CD8-positive, alpha-beta memory T cell (primary cell): ENCODE data around the gene UBXN6. TPM values are rescaled to one million over a fixed set of nuclear protein-coding genes. Genes with fewer than 3 reads are reported as not detected.

Experiments used
- CTCF ChIA-PET: fragments of 350-600 bp; sonication (Branson Sonifier 250); formaldehyde crosslinking; loops from one replicate; lab custom pipeline; 2021; ENCODE audit warnings: antibody characterized with exemption; lab: Charles Lee
- POLR2A ChIA-PET: fragments of 350-600 bp; sonication (Branson Sonifier 250); formaldehyde crosslinking; loops from one replicate; lab custom pipeline; 2021; ENCODE audit warnings: antibody characterized with exemption; lab: Charles Lee
- DNase-seq, 5 donors: peaks; one replicate each; pipeline versions ENCODE4 v3.0.0 to v3.0.0-alpha.2; 2020 to 2022; ENCODE audit warnings: mixed read lengths in 1 of 5
- H3K27ac ChIP-seq: one replicate; pipeline ENCODE4 v1.7.0; 2013; ENCODE audit warnings: low read depth, mild to moderate bottlenecking, low read length, moderate library complexity
- H3K27me3 ChIP-seq: 2 replicates; pipeline ENCODE4 v1.7.0; 2013; ENCODE audit warnings: low read length, mild to moderate bottlenecking; ENCODE audit not compliant: insufficient read depth, poor library complexity, severe bottlenecking
- H3K36me3 ChIP-seq: 2 replicates; pipeline ENCODE4 v1.7.0; 2013; ENCODE audit warnings: mild to moderate bottlenecking, low read length, moderate library complexity; ENCODE audit not compliant: insufficient read depth
- H3K4me1 ChIP-seq: 2 replicates; pipeline ENCODE4 v1.7.0; 2013; ENCODE audit warnings: mild to moderate bottlenecking, low read length, moderate library complexity; ENCODE audit not compliant: insufficient read depth
- H3K4me3 ChIP-seq: 2 replicates; pipeline ENCODE4 v1.7.0; 2013; ENCODE audit warnings: mild to moderate bottlenecking, low read length
- H3K9me3 ChIP-seq: 2 replicates; pipeline ENCODE4 v1.7.0; 2013; ENCODE audit warnings: mild to moderate bottlenecking, low read length
- H3K27ac Mint-ChIP-seq, 8 donors: one replicate each; pipeline ENCODE4 v1.8.0; 2020 to 2021; ENCODE audit warnings: mixed read lengths in 8 of 8, mild to moderate bottlenecking in 6 of 8, inconsistent platforms in 3 of 8, moderate library complexity in 3 of 8
- H3K27me3 Mint-ChIP-seq, 2 donors: one replicate each; pipeline ENCODE4 v1.8.0; 2020 to 2021; ENCODE audit warnings: mixed read lengths in 2 of 2, mild to moderate bottlenecking in 1 of 2, moderate library complexity in 1 of 2
- H3K36me3 Mint-ChIP-seq, 3 donors: one replicate each; pipeline ENCODE4 v1.8.0; 2020 to 2021; ENCODE audit warnings: mixed read lengths in 3 of 3, inconsistent platforms in 1 of 3, mild to moderate bottlenecking in 1 of 3
- H3K4me1 Mint-ChIP-seq, 3 donors: one replicate each; pipeline ENCODE4 v1.8.0; 2020 to 2021; ENCODE audit warnings: mixed read lengths in 3 of 3, inconsistent platforms in 1 of 3, mild to moderate bottlenecking in 1 of 3
- H3K4me3 Mint-ChIP-seq, 7 donors: one replicate each; pipeline ENCODE4 v1.8.0; 2020 to 2021; ENCODE audit warnings: mixed read lengths in 7 of 7, mild to moderate bottlenecking in 6 of 7, moderate library complexity in 4 of 7, inconsistent platforms in 2 of 7
- H3K9me3 Mint-ChIP-seq, 5 donors: one replicate each; pipeline ENCODE4 v1.8.0; 2020 to 2022; ENCODE audit warnings: mixed read lengths in 5 of 5, mild to moderate bottlenecking in 3 of 5, moderate library complexity in 2 of 5, inconsistent platforms in 1 of 5
- polyA plus RNA-seq: library from polyadenylated mRNA; unstranded; fragments of 300-500 nt; fragmentation: Illumina TruSeq; gene quantifications from one replicate; pipeline ENCODE4 v1.2.3, GENCODE V29; 2021
- total RNA-seq, 2 experiments: library from RNA; stranded (reverse); gene quantifications; one replicate each; pipeline ENCODE4 v1.2.3, GENCODE V29; 2021

UBXN6 gene
- total and polyA plus RNA-seq, 3 experiments from 2014 or later: 5.2 to 60.0 (median 56.6) TPM

DNA sequence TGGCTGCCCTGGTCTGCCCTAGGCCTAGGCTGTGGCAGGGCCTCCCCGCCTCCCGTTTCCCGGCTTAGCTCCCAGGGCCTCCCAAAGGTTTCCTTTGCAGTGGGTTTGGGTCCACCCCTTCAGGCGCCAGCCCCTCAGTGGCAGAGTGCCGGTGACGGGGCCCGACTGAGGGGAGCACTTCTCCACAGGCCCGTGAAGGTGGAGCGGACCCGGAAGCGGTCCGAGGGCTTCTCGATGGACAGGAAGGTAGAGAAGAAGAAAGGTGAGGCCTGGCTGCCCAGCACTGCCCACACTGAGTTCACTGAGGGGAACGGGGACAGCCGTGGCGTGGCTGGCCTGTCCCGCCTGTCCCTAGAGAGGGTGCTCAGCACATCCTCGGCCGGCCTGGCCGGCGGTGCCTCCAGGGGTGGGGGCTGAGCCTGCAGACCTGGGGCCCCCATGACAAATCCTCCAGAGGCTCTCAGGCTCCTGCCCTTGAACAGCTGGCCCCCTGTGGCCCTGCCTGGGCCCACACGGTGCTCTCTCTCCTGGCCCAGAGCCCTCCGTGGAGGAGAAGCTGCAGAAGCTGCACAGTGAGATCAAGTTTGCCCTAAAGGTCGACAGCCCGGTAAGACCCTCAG, 40.3 kb upstream of the UBXN6 start:
- H3K27ac Mint-ChIP-seq: no peak overlapping the region
- H3K27me3 Mint-ChIP-seq: no peaks in the 10 kb centered on the region
- no peak overlapping the region for H3K27ac ChIP-seq
- POLR2A ChIA-PET: no interaction called here
- no peaks in the 10 kb centered on the region for H3K4me1 ChIP-seq
- H3K27me3 ChIP-seq: no peaks in the 10 kb centered on the region
- H3K9me3 ChIP-seq: no peaks in the 10 kb centered on the region
- H3K4me3 Mint-ChIP-seq: no peak overlapping the region
- peaks cover 2% of the 10 kb centered on the region for H3K36me3 ChIP-seq
- CTCF ChIA-PET: no interaction called here
- H3K4me1 Mint-ChIP-seq: no peaks in the 10 kb centered on the region
- no peak for DNase-seq
- H3K36me3 Mint-ChIP-seq: peaks cover 0 to 59% (median 0%) of the 10 kb centered on the region in 3 donors
- no peaks in the 10 kb centered on the region for H3K9me3 Mint-ChIP-seq
- no peak overlapping the region for H3K4me3 ChIP-seq

DNA sequence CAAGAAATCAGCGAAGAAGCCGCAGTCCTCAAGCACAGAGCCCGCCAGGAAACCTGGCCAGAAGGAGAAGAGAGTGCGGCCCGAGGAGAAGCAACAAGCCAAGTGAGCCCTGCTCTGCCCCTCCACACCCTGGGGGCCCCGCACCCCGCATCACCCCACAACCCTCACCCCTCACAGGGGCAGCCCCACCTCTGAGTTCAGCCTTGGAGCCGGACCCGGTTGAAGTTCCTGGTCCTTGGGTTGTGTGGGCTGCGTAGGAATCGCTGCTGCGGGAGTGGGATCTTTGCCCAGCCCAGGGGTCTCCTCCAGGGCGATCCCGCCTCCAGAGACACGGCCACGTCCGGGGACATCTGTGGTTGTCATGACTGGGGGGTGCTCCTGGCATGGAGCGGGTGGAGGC, 38.7 kb upstream of the UBXN6 start:
- no peak overlapping the region for H3K4me3 ChIP-seq

DNA sequence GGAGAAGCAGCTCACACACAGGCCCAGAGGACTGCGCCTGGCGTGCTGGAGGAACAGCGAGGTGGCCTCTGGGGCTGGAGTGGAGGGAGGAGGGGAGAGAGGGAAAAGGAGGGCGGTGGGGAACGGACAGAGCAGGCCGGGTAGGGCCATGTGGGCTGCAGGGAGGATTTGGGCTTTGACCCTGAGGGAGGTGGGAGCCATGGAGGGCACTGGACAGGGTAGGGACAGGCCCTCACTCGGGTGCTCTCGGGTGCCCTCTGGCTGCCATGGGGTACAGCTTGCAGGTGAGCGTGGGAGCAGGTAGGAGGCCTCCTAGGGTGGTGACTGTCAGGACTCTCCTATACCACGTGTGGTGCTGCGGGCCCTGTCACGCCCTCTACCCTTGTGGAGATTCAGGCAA, 37.9 kb upstream of the UBXN6 start:
- ChIA-PET CTCF (interaction anchor here (0.6 kb wide), 1 partner anchor 403 kb away, joined by 3 read pairs; no protein-coding TSS in a partner anchor), POLR2A (no interaction called here)
- no peak overlapping the region for H3K4me3 Mint-ChIP-seq
- no peaks in the 10 kb centered on the region for H3K9me3 Mint-ChIP-seq
- peaks cover 18% of the 10 kb centered on the region for H3K36me3 ChIP-seq
- peaks cover 0 to 50% (median 2%) of the 10 kb centered on the region in 3 donors for H3K36me3 Mint-ChIP-seq
- no peak overlapping the region for H3K4me3 ChIP-seq
- no peak overlapping the region for H3K27ac ChIP-seq
- H3K27ac Mint-ChIP-seq: no peak overlapping the region
- H3K4me1 ChIP-seq: no peaks in the 10 kb centered on the region
- no peaks in the 10 kb centered on the region for H3K9me3 ChIP-seq
- H3K27me3 Mint-ChIP-seq: no peaks in the 10 kb centered on the region
- H3K27me3 ChIP-seq: no peaks in the 10 kb centered on the region
- DNase-seq: no peak
- H3K4me1 Mint-ChIP-seq: no peaks in the 10 kb centered on the region

More for the DNA sequence above, 38.7 kb upstream of the UBXN6 start:
- ChIA-PET CTCF (no interaction called here), POLR2A (no interaction called here)
- H3K36me3 Mint-ChIP-seq: peaks cover 0 to 50% (median 0%) of the 10 kb centered on the region in 3 donors
- H3K9me3 ChIP-seq: no peaks in the 10 kb centered on the region
- no peaks in the 10 kb centered on the region for H3K27me3 ChIP-seq
- H3K36me3 ChIP-seq: peaks cover 17% of the 10 kb centered on the region
- no peak overlapping the region for H3K27ac Mint-ChIP-seq
- H3K4me1 ChIP-seq: no peaks in the 10 kb centered on the region
- H3K4me3 Mint-ChIP-seq: no peak overlapping the region
- no peaks in the 10 kb centered on the region for H3K27me3 Mint-ChIP-seq
- no peak overlapping the region for H3K27ac ChIP-seq
- DNase-seq: no peak
- H3K9me3 Mint-ChIP-seq: no peaks in the 10 kb centered on the region
- H3K4me1 Mint-ChIP-seq: no peaks in the 10 kb centered on the region

DNA sequence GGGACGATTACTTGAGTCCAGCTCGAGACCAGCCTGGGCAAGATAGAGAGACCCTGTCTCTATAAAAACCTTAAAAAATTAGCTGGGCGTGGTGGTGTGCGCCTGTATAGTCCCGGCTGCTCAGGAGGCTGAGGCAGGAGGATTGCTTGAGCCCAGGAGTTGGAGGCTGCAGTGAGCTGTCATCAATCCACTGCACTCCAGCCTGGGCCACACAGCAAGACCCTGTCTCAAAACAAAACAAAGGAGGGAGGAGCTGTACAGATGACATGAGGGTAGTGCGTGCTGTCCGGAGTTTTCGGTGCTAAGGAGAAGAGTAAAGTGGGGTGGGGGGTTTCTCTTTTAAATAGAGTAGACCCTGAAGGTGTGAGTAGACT, 37.1 kb upstream of the UBXN6 start:
- H3K27ac ChIP-seq: no peak overlapping the region
- no peaks in the 10 kb centered on the region for H3K4me1 Mint-ChIP-seq
- no peak overlapping the region for H3K4me3 Mint-ChIP-seq
- no peak overlapping the region for H3K27ac Mint-ChIP-seq
- no peaks in the 10 kb centered on the region for H3K27me3 Mint-ChIP-seq
- H3K27me3 ChIP-seq: no peaks in the 10 kb centered on the region
- no peaks in the 10 kb centered on the region for H3K9me3 ChIP-seq
- ChIA-PET CTCF (no interaction called here), POLR2A (no interaction called here)
- peaks cover 18% of the 10 kb centered on the region for H3K36me3 ChIP-seq
- H3K36me3 Mint-ChIP-seq: peaks cover 0 to 53% (median 6%) of the 10 kb centered on the region in 3 donors
- H3K4me3 ChIP-seq: no peak overlapping the region
- no peaks in the 10 kb centered on the region for H3K9me3 Mint-ChIP-seq
- no peaks in the 10 kb centered on the region for H3K4me1 ChIP-seq
- no peak for DNase-seq

DNA sequence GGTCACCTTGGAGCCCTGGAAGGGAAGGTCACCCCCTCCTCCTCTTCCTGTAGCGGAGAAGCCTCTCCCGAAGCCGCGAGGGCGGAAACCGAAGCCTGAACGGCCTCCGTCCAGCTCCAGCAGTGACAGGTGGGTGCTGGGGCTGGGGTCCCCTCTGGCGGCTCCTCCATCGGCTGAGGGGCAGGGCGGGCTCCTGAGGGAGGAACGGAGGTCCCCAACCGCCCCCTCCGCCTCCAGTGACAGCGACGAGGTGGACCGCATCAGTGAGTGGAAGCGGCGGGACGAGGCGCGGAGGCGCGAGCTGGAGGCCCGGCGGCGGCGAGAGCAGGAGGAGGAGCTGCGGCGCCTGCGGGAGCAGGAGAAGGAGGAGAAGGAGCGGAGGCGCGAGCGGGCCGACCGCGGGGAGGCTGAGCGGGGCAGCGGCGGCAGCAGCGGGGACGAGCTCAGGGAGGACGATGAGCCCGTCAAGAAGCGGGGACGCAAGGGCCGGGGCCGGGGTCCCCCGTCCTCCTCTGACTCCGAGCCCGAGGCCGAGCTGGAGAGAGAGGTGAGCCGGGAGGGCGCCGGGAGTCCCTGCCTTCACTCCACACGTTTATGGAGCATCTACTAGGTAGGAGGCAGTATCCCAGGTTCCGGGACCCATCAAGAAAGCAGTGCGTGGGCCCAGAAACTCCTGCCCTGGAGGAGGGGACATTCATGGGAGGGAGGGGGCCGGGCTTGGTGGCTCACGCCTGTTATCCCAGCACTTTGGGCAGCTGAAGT, 36.5 kb upstream of the UBXN6 start:
- H3K4me3 ChIP-seq: no peak overlapping the region
- no peaks in the 10 kb centered on the region for H3K4me1 ChIP-seq
- POLR2A ChIA-PET: no interaction called here
- H3K27me3 ChIP-seq: no peaks in the 10 kb centered on the region
- no peaks in the 10 kb centered on the region for H3K27me3 Mint-ChIP-seq
- no peaks in the 10 kb centered on the region for H3K4me1 Mint-ChIP-seq
- peaks cover 18% of the 10 kb centered on the region for H3K36me3 ChIP-seq
- no peaks in the 10 kb centered on the region for H3K9me3 ChIP-seq
- H3K4me3 Mint-ChIP-seq: no peak overlapping the region
- H3K36me3 Mint-ChIP-seq: peaks cover 0 to 52% (median 8%) of the 10 kb centered on the region in 3 donors
- no peak overlapping the region for H3K27ac ChIP-seq
- no peaks in the 10 kb centered on the region for H3K9me3 Mint-ChIP-seq
- CTCF ChIA-PET: no interaction called here
- no peak for DNase-seq
- no peak overlapping the region for H3K27ac Mint-ChIP-seq

DNA sequence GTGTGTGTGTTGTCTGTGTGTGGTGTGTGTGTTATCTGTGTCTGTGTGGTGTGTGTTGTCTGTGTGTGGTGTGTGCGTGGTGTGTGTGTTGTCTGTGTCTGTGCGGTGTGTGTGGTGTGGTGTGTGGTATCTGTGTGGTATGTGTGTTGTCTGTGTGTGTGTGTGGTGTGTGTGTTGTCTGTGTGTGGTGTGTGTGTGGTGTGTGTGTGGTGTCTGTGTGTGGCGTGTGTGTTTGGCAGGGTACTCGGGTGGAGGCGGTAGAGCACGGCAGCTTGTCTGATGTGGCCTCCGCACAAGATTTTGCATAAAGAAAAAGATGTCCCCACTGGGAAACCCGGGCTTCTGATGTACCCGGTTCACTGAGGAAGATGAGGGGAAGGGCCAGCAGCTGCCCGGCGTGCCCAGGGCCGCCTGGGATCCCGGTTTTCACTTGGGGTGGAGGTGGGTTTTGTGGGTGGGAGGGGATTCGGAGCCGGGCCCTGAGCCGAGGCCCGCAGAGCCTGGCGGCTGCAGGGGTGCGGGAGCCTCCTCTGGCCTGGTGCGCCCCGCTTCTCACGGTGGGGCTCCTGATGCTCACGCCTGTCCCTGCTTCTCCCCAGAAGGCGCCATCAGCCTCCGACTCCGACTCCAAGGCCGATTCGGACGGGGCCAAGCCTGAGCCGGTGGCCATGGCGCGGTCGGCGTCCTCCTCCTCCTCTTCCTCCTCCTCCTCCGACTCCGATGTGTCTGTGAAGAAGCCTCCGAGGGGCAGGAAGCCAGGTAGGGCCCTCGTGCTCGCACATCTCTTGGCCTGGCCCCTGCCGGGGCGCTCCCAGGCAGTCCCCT, 35.7 kb upstream of the UBXN6 start:
- Histone ChIP-seq H3K4me3 (no peak overlapping the region), H3K36me3 (peaks cover 18% of the 10 kb centered on the region), H3K9me3 (no peaks in the 10 kb centered on the region), H3K27me3 (no peaks in the 10 kb centered on the region), H3K4me1 (no peaks in the 10 kb centered on the region), H3K27ac (no peak overlapping the region)
- Mint-ChIP-seq H3K4me1 (no peaks in the 10 kb centered on the region), H3K9me3 (no peaks in the 10 kb centered on the region), H3K27me3 (no peaks in the 10 kb centered on the region), H3K27ac (no peak overlapping the region), H3K36me3 (peaks cover 0 to 51% (median 10%) of the 10 kb centered on the region in 3 donors), H3K4me3 (no peak overlapping the region)
- POLR2A ChIA-PET: no interaction called here
- DNase-seq: no peak
- CTCF ChIA-PET: no interaction called here

DNA sequence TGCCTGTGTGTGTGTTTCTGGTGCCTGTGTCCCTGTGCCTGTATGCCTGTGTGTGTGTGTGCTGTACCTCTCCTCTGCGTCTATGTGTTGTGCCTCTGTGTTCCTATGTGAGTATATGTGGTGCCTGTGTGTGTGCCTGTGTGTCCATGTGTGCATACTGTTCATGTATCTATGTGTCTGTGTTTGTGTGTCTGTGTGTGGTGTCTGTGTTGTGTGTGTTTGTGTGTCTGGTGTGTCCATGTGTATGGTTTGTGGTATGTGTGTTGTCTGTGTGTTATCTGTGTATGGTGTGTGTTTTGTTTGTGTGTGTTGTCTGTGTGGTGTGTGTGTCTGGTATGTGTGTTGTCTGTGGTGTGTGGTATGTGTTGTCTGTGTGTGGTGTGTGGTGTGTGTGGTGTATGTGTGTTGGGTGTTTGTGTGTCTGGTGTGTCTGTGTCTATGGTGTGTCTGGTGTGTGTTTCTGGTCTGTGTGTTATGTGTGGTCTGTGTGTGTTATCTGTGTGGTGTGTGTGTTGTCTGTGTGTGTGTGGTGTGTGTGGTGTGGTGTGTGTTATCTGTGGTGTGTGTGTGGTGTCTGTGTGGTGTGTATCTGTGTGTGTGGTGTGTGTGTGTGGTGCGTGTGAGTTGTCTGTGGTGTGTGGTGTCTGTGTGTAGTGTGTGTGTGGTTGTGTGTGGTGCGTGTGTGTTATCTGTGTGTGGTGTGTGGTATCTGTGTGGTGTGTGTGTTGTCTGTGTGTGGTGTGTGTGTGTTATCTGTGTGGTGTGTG, 34.9 kb upstream of the UBXN6 start:
- H3K4me3 Mint-ChIP-seq: no peak overlapping the region
- Histone ChIP-seq H3K36me3 (peaks cover 18% of the 10 kb centered on the region), H3K4me3 (no peak overlapping the region), H3K4me1 (no peaks in the 10 kb centered on the region), H3K9me3 (no peaks in the 10 kb centered on the region), H3K27ac (no peak overlapping the region), H3K27me3 (no peaks in the 10 kb centered on the region)
- H3K4me1 Mint-ChIP-seq: no peaks in the 10 kb centered on the region
- H3K27ac Mint-ChIP-seq: no peak overlapping the region
- H3K9me3 Mint-ChIP-seq: no peaks in the 10 kb centered on the region
- H3K27me3 Mint-ChIP-seq: no peaks in the 10 kb centered on the region
- CTCF ChIA-PET: no interaction called here
- peaks cover 1 to 51% (median 11%) of the 10 kb centered on the region in 3 donors for H3K36me3 Mint-ChIP-seq
- POLR2A ChIA-PET: no interaction called here
- DNase-seq: no peak
